ENCODE results near the gene CYP19A1.

The CYP19A1 gene

DNA sequence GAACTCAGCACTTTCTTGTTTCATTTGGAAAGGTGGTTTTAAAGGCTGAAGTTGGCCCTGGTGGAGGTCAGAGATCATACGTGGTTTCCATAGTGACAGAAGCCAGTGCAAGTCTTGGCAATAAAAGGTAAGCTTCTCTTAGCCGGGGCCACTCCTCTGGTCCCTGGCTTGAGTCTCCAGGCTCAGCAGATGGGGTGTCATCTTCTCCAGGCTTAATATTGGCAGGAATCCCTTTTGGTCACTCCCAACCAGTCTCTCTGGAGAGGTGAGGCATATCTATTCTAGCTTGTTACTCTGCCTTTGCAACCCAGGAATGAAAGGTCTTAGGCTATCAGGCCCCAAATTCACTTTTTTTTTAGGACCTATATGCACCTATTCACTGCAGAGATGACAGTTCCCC lies 4.8 kb downstream of the CYP19A1 start:
- Histone ChIP-seq H3K27me3 (replicated peaks; ENCODE audit: control insufficient read depth, insufficient read depth, low read length) (no peaks in the 10 kb centered on the region), H3K36me3 (ENCODE audit: control insufficient read depth, insufficient read depth, low read length) (no peaks in the 10 kb centered on the region), H3K4me3 (replicated peaks; ENCODE audit: low read depth, low read length) (no peak overlapping the region)
- TF ChIP-seq, protein P1, sequence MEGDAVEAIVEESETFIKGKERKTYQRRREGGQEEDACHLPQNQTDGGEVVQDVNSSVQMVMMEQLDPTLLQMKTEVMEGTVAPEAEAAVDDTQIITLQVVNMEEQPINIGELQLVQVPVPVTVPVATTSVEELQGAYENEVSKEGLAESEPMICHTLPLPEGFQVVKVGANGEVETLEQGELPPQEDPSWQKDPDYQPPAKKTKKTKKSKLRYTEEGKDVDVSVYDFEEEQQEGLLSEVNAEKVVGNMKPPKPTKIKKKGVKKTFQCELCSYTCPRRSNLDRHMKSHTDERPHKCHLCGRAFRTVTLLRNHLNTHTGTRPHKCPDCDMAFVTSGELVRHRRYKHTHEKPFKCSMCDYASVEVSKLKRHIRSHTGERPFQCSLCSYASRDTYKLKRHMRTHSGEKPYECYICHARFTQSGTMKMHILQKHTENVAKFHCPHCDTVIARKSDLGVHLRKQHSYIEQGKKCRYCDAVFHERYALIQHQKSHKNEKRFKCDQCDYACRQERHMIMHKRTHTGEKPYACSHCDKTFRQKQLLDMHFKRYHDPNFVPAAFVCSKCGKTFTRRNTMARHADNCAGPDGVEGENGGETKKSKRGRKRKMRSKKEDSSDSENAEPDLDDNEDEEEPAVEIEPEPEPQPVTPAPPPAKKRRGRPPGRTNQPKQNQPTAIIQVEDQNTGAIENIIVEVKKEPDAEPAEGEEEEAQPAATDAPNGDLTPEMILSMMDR (IDR thresholded peaks at IDR 0.05; ENCODE audit: insufficient read depth, low read length, poor library complexity, severe bottlenecking), result no peak
- DNase-seq (ENCODE audit: extremely low read depth, insufficient read length), result no peak

- Histone ChIP-seq H3K4me3 (replicated peaks; ENCODE audit: low read depth, low read length) (no peak overlapping the region), H3K27me3 (replicated peaks; ENCODE audit: control insufficient read depth, insufficient read depth, low read length) (no peaks in the 10 kb centered on the region), H3K36me3 (ENCODE audit: control insufficient read depth, insufficient read depth, low read length) (no peaks in the 10 kb centered on the region)
- DNase-seq (ENCODE audit: extremely low read depth, insufficient read length), result no peak
- TF ChIP-seq, protein P1 (IDR thresholded peaks at IDR 0.05; ENCODE audit: insufficient read depth, low read length, poor library complexity, severe bottlenecking), result no peak
Measured at GRCh38 chr15:51332206-51333147, 5.9 kb downstream of the CYP19A1 start.

- no peaks in the 10 kb centered on the region for H3K27me3 ChIP-seq (replicated peaks; ENCODE audit: control insufficient read depth, insufficient read depth, low read length)
- no peak overlapping the region for H3K4me3 ChIP-seq (replicated peaks; ENCODE audit: low read depth, low read length)
- no peaks in the 10 kb centered on the region for H3K36me3 ChIP-seq (ENCODE audit: control insufficient read depth, insufficient read depth, low read length)
- TF ChIP-seq, protein P1 (IDR thresholded peaks at IDR 0.05; ENCODE audit: insufficient read depth, low read length, poor library complexity, severe bottlenecking), result no peak
- no peak for DNase-seq (ENCODE audit: extremely low read depth, insufficient read length)
Measured at GRCh38 chr15:51331141-51331540, 7.3 kb downstream of the CYP19A1 start.

GRCh38 chr15:51328926-51329325 lies 9.5 kb downstream of the CYP19A1 start:
- Histone ChIP-seq H3K27me3 (replicated peaks; ENCODE audit: control insufficient read depth, insufficient read depth, low read length) (no peaks in the 10 kb centered on the region), H3K4me3 (replicated peaks; ENCODE audit: low read depth, low read length) (no peak overlapping the region), H3K36me3 (ENCODE audit: control insufficient read depth, insufficient read depth, low read length) (no peaks in the 10 kb centered on the region)
- TF ChIP-seq, protein P1 (IDR thresholded peaks at IDR 0.05; ENCODE audit: insufficient read depth, low read length, poor library complexity, severe bottlenecking), result no peak
- DNase-seq (ENCODE audit: extremely low read depth, insufficient read length), result no peak

GRCh38 chr15:51327081-51327480 lies 11.3 kb downstream of the CYP19A1 start:
- no peak for DNase-seq (ENCODE audit: extremely low read depth, insufficient read length)
- TF ChIP-seq, protein P1 (IDR thresholded peaks at IDR 0.05; ENCODE audit: insufficient read depth, low read length, poor library complexity, severe bottlenecking), result no peak
- H3K27me3 ChIP-seq (replicated peaks; ENCODE audit: control insufficient read depth, insufficient read depth, low read length), result no peaks in the 10 kb centered on the region

More at GRCh38 chr15:51327081-51327480, 11.3 kb downstream of the CYP19A1 start:
- H3K36me3 ChIP-seq (ENCODE audit: control insufficient read depth, insufficient read depth, low read length), result no peaks in the 10 kb centered on the region
- no peak overlapping the region for H3K4me3 ChIP-seq (replicated peaks; ENCODE audit: low read depth, low read length)

Measured in GM06990 (cell line).